A673 (cell line): Measurements from ENCODE around the gene IL10RB.

ENCODE experiments used
- EZH2 ChIP-seq: fragments of 200-600 bp; sonication (generic); IDR thresholded peaks from 2 replicates; pipeline ENCODE4 v1.6.1; 2017; ENCODE audit warnings: borderline replicate concordance, low read depth, mild to moderate bottlenecking, mixed read lengths, antibody characterized with exemption, low read length; ENCODE audit not compliant: poor library complexity, severe bottlenecking
- TF ChIP-seq, protein P1 (sequence below): fragments of 300-800, 200-600 bp; sonication (generic); conservative IDR thresholded peaks from 2 replicates; pipeline ENCODE4 v1.5.1; 2017; ENCODE audit warnings: low read depth, mild to moderate bottlenecking, antibody characterized with exemption, low read length, moderate library complexity, mixed read lengths

DNA sequence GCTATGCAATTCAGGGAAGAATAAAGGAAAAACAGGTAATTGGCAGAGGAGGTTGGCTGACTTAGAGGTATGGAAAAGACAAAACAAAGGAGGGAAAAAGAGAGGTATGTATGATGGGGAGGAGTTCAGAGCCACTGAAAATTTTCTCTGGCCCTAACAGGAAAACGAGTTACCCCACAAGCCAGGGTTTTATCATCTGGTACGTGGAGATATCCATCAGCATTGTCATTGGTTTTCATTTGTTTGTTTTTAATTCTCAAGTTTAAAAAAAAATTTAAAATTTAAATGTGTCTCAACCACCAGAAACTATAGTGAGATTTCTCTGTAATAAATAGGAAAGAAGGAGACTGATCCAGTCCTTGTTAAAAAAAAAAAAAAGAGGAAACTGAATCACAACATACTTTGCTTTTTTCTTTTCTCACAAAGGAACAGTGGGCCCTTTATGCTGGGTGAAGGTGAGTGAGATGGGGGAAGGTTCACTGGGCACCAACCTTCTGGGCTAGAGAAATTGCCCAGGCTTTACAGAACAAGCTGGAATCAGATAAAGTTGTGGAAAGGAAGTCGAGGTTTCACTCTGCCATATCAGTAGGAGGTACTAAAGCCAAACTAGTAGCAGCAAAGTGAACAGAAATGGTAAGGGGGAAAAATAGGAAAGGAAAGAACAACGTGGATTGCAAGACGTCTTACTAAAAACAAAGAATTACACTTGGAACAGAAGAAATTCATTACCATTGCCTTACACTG is 33.7 kb upstream of the IL10RB start:
- TF ChIP-seq, protein P1, sequence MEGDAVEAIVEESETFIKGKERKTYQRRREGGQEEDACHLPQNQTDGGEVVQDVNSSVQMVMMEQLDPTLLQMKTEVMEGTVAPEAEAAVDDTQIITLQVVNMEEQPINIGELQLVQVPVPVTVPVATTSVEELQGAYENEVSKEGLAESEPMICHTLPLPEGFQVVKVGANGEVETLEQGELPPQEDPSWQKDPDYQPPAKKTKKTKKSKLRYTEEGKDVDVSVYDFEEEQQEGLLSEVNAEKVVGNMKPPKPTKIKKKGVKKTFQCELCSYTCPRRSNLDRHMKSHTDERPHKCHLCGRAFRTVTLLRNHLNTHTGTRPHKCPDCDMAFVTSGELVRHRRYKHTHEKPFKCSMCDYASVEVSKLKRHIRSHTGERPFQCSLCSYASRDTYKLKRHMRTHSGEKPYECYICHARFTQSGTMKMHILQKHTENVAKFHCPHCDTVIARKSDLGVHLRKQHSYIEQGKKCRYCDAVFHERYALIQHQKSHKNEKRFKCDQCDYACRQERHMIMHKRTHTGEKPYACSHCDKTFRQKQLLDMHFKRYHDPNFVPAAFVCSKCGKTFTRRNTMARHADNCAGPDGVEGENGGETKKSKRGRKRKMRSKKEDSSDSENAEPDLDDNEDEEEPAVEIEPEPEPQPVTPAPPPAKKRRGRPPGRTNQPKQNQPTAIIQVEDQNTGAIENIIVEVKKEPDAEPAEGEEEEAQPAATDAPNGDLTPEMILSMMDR, result no peak
- TF ChIP-seq EZH2, result no peak
